ENCODE measurements around the gene KPNA1.

The KPNA1 gene

GRCh38 chr3:122410639-122411038 is 104.1 kb downstream of the KPNA1 start:
- DNase-seq, result no peak

- no peak for DNase-seq
Measured at GRCh38 chr3:122410111-122410510, 104.6 kb downstream of the KPNA1 start.

- DNase-seq, result no peak
Measured at GRCh38 chr3:122409446-122409845, 105.3 kb downstream of the KPNA1 start.

DNA sequence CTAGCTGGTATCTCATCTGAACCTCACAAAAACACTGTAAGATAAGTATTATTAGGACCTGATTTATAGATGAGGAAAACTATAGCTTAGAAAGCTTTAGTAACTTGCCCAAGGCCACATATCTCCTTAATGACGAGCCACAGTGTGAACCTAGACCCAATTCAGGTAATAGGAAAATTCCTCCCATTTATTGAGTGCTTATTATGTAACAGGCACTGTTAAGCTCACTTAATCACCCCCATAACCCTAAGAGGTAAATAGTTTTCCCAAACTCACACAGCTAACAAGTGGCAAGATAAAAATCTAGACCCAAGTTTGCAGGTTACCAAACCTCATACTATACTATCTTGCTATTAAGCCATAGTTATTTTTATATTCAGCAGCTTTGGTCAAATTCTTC is 106.8 kb downstream of the KPNA1 start:
- DNase-seq, result no peak

DNA sequence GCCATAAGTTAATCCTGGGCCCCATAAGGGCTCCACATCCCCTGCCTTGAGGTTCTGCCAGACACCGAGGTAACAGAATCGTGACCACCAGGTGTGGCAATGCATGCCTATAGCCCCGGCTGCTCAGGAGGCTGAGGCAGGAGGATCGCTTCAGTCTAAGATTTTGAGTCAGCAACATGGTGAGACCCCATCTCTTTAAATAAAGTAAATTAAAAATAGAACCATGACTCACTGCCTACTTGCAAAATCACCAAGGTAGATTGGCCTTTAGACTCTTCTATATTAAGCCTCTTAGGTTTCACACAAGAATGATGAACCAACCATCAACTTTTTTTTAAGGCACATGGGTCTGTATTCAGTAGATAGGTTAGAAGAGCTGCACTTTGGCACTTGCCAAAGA is 108.5 kb downstream of the KPNA1 start:
- no peak for DNase-seq

GRCh38 chr3:122405015-122405414 is 109.7 kb downstream of the KPNA1 start:
- DNase-seq, result no peak

DNA sequence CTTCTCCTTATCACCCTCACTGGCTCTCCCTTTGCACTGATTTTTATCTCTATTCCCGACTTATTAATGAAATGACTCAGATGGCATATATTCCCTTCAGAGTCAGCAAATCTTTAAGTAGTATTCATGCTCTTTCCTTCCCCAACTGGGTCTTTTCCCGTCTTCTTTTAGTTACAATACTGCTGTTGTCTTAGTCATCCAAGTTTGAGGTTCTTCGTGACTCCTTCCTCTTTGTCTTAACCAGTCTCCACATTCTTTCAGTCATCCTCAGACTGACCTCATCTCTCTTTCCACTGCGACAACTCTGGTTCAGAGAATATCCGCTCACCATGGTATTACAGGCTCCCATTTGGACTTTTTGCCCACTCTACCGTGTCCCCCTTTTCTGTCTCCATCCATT is 111.2 kb downstream of the KPNA1 start:
- no peak for DNase-seq

- no peak for DNase-seq
Measured at GRCh38 chr3:122398920-122399319, 115.8 kb downstream of the KPNA1 start.

DNA sequence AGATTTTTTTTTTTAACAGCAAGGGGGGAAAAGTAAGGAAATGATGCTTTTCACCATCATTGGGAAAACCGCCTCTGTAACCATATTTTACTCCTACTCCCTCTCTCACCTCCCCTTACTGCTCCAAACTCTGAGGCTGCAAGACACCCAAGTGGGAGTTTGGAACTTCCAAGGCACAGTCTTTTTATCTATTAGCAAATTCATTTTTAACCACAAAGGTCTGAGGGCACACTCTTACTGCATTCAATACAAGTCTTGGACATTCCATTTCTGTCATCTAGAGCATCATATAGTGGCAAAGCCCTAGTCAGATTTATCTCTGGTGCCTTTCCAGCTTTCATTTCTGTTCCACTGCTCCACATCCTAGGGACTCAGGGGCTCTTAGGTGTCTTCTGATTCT is 117.5 kb downstream of the KPNA1 start:
- DNase-seq, result no peak

DNA sequence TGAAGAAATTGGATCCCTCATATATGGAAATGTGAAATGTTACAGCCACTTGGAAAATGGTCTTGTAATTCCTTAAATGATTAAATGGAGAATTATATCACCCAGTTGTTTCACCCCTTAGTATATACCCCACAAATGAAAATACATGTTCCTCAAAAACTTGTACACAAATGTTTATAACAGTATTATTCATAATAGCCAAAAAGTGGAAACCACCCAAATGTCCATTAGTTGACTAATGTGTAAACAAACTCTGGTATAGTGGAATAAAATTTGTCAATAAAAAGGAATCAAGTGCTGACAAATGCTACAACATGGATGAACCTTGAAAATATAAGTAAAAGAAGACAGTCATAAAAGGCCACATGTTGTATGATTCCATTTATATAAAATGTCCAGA is 118.2 kb downstream of the KPNA1 start:
- DNase-seq, result no peak

GRCh38 chr3:122395582-122395981 is 119.2 kb downstream of the KPNA1 start:
- no peak for DNase-seq

- no peak for DNase-seq
Measured at GRCh38 chr3:122394173-122394572, 120.6 kb downstream of the KPNA1 start.

DNA sequence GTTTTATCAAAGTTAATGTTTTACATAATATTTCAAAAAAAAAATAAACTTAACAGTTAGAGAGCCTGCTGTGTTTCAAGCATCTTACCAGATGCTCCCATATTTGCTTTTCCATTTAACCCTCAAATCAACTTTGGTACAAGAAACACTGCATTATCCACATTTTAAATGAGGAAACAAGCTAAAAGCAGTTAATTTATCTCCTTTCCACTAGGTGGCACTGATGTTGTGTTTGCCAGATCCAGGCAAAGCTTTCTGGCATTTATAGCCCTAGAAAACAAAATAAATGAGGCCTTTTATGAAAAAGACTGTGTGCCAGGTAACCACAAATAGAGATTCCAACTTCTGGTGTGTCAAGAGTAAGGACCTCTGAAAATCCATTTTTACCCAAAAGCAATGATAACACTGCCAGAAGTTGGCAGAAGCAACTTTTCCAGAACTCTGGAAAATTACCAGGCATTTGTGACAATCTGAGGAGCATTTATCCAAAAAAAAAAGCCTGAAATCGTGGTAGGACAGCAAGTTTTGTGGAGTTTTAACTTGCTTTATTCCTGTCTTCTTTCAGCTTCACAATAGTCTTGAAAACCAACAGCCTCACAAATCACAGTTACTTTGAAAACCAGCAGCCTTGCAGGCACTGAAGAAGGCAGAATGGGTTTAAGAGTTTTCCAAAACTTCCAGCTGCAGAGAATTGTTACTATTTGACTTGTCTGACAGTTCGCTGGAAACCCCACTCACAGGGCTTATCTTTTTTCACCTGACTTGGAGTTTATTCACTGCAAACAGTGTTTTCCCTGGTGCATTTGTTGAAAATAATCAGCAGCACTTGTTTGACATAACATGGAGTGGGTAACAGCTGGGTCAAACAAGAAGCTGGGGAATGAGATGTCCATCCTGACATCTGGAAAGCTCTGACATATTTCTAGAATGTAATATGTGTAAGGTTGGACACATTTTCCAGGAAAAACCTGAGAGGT is 121.6 kb downstream of the KPNA1 start:
- peak; percentile 36 for DNase-seq

DNA sequence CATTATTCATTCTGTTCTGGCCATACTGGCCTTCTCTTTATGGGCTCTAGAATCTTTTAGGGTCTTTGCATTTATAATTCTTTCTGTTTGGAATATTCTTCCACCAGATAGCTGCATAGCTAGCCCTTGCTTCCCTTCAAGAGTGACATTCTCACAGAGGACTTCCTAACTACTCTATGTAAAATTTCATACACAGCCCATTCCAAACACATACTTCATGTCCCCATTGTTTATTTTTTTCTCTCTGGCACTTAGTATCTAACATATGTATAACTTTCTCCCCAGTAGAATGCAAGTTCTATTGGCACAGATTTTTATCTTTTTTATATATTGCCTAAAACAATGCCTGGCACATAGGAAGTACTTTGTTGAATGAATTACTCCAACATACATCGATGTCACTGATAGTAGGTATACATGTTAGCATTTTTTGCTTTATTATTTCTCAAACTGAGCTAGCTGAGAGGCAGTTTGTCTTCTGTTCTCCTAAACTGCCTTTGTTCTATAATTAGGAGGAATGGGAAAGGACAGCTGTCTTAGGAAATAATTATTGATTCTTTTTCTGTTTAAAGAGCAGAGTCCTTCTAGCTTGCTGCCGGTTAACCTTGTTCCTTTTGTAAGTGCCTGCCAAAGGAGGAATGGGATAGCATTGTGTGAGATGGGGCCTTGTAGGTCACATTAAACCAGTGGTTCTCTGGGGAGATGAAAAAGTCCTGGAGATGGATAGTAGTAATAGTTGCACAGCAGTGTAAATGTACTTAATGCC is 122.9 kb downstream of the KPNA1 start:
- DNase-seq, result no peak

DNA sequence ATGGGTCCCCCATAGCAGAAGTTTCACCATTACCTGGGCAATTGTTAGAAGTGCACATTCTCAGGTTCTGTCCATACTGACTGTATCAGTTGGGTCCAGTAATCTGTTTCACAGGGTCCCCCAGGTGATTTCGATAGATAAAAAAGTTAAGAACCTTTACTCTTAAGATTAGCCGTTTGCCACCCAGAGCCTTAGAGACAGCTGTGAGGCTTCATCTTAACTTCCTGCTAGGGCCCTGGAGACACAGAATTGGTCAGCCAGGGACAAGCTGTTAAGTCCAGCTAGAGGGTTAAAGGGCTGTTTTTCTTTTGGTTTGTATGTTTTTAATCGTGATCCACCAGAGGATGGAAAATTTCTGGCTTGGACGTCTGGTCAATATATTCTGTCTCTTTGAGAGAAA is 124.1 kb downstream of the KPNA1 start:
- DNase-seq, result no peak

GRCh38 chr3:122389892-122390291 is 124.8 kb downstream of the KPNA1 start:
- DNase-seq, result no peak

DNA sequence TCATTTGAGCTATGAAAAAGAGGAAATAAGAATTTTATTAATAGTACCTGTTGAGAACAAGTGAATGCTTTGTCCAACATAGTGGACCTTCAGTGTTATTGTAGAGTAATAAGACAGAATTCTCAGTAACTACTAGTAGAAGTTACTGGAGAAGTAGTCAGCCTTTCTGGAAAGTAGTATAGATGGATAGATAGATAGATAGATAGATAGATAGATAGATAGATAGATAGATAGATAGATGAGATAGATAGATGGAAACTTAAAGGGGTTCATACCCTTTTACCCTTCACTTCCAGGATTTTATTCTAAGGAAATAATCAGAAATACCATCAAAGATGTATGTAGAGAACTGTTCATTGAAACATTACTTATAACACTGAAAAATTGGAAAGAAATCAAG is 125.5 kb downstream of the KPNA1 start:
- DNase-seq, result no peak

GRCh38 chr3:122387709-122388108 is 127.0 kb downstream of the KPNA1 start:
- no peak for DNase-seq

- DNase-seq, result peak; percentile 89
Measured at GRCh38 chr3:122383771-122384697, 130.7 kb downstream of the KPNA1 start, which contains the start of gene FAM162A. TSS of gene FAM162A (plus strand) at chr3:122384182. CDS start at chr3:122384266, 84 bp downstream.

- peak; percentile 93 for DNase-seq
Measured at GRCh38 chr3:122382888-122383666, 131.7 kb downstream of the KPNA1 start, which contains the start of gene MIX23. TSS of gene MIX23 (minus strand) at chr3:122383231. CDS start at chr3:122383224, 7 bp downstream.

DNA sequence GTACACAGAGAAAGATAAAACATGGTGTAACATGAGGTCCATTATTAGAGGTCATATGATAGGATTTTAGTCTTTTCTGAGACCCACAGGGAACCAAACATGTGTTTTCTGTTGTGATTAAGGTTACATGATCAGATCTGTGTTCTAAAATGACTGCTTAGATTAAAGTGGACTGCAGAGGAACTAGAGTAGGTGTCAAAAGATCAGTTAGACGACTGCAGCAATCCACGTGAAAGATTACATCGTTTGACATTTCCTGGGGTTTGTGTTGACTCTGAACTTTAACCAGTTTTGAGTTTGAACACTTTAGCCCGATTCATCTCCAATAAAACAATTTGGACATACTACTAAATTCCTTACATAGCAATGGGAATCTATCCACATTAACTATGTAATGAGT is 136.8 kb downstream of the KPNA1 start:
- DNase-seq, result no peak

- DNase-seq, result no peak
Measured at GRCh38 chr3:122374034-122374433, 140.7 kb downstream of the KPNA1 start.

Measured in DMS79 treated with DMSO at 0.1 percent for 48 hours (cell line).